HG03558 (cell line): ENCODE measurements around the gene BCKDK.

Experiments used
- ATAC-seq: cut with Tn5 transposase; IDR thresholded peaks from one replicate; pipeline ENCODE4 v1.9.1; 2021; ENCODE audit warnings: moderate number of reproducible peaks; ENCODE audit not compliant: unreplicated experiment; ENCODE audit errors: extremely low read depth

Gene BCKDK

DNA sequence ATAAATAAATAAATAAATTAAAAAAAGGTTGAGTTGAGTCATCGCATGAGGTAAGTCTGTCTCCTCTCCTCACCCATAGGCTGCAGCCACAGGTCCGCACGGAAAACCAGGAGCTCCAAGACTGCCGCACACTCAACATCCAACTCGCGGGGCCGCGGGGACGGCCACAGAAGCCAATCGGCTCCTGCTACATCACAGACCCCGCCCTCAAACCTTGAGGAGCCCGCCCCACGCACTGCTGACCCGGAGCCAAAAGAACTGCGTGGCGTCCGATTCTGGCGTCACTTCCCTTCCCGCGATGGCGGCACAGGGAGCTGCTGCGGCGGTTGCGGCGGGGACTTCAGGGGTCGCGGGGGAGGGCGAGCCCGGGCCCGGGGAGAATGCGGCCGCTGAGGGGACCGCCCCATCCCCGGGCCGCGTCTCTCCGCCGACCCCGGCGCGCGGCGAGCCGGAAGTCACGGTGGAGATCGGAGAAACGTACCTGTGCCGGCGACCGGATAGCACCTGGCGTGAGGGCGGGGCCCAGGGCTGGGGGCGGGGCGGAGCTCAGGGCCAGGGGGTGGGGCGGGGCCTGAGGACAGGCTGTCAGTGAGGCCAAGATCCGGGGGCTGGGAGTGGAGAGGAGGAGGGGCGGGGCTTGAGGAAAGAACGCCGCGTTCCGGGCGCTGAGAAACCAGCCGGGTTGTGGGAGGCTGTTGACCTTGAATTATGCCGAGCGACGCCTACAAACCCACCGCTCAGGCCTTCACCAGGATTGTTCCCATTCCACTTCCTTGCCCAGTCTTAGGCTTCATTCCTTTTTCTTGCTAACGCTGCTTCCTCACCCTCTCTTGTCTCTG, 9.4 kb downstream of the BCKDK start, which contains the start of gene KAT8:
Gene KAT8 (plus strand): TSS at position 281 of the 839 bp plus-strand sequence. CDS start 18 bp downstream, at position 299.
- peak; percentile 55 for ATAC-seq

DNA sequence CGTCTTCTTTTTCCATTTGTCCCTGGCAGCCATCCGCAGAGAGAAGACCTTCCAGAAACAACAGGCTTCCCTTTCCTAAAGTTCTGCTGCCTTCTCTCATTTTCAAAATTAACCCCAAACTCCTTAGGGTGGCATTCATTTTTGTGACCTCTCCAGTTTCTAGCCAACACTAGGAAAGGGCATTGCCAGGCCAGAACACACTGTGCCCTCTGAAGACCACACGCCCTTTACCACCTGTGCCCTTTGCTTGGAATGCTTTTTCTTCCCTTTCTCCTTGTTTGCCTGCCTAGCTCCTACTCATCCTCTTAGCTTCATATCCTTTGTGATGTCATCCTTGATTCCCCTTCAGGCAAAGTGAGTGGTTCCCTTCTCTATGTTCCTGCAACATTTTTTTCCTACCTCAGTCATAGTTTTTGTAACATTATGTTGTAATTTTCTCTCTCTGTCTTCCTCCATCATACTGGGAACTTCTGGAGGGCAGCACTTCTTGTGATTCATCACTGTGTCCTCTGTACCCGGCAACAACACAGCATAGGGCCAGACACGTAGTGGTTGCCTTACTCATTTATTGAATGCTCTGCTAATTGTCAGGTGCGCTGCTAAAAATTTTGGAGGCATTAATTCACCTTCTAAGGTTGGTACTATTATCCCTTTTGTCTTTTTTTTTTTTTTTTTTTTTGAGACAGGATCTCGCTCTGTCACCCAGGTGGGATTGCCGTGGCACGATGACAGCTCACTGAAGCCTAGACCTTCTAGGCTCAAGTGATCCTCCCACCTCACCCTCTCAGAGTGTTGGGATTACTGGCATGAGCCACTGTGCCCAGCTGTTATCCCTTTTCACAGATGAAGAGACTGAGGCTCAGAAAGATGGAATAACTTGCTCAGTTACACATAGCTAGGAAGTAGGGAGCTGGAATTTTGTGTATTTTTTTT, 10.3 kb downstream of the BCKDK start:
- no peak for ATAC-seq

DNA sequence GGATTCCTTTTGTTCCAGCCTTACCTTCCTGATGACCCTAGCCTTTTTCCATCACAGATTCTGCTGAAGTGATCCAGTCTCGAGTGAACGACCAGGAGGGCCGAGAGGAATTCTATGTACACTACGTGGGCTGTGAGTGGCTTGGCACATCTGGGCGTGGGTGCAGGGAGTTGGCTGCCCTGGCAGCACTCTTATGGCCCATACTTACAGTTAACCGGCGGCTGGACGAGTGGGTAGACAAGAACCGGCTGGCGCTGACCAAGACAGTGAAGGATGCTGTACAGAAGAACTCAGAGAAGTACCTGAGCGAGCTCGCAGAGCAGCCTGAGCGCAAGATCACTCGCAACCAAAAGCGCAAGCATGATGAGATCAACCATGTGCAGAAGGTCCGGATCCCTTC, 11.9 kb downstream of the BCKDK start:
- no peak for ATAC-seq

DNA sequence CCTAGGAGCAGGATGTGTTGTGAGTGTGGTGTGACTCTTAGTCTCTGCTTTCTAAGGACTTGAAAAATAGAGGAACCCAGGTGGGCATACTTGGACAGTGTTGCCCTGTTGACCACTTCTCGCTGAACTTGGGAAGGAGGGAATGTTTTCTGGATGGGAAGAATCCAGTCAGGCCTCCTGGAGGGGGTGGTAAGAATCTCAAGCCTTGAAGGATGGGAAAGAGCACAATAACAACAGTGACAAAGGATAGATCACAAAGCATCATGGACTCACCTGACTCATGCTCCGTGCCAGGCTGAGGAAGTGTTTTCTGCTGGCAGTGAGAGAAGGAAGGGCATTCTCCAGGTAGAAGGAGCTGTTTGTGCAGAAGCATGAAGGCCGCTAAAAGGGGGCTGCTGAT, 17.7 kb downstream of the BCKDK start:
- ATAC-seq: no peak

DNA sequence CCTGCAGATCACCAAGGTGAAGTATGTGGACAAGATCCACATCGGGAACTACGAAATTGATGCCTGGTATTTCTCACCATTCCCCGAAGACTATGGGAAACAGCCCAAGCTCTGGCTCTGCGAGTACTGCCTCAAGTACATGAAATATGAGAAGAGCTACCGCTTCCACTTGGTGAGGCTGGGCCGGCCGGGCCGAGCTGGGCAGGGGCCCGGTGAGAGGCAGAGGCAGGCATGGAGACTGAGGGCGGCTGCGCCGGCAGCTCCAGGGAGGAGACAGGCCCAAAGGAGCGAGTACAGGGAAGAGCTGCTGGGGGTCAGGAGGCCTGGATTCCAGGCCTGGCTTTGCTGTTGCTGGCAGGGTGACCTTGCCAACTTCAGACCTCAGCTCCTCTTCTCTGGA, 19.0 kb downstream of the BCKDK start:
- ATAC-seq: no peak

DNA sequence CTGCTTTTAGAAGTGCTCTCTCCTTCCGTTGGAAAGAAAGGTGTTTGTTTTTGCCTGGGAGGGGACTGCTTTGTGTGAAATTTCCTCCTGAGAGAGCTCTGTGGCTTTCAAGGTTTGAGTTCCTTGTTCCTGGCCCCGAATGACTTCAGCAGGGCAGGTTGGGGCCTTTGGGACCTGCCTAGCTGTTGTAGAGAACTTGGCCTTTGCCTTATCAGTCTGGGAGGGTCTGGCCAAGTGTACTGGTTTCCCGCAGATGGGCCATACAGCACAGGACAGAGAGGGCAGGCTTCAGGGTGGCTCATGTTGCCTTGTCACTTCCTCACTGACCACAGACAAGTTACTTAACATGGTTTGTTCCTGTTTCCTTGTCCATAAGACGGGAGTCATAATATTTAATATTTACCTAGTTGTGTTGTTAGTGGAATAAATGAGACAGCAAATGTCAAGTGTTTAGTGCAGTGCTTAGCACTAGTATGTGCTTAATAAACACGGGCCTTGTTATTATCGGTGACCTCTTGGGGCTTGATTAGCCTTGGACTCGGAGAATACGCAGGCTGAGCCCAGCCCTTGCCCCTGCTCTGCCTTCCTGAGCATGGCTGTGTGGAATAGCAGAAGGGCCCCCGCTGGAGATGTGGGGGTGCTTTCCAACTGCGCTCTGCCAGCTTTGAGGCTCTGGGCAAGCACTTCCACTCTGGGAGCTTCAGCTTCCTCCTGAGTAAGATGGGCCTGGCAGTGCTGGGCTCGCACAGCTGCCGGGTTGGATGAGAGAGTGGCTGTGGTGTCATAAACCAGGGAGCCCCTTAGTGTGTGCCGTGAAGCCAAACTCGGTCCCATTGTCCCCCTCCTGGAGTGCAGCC, 20.8 kb downstream of the BCKDK start:
- no peak for ATAC-seq

DNA sequence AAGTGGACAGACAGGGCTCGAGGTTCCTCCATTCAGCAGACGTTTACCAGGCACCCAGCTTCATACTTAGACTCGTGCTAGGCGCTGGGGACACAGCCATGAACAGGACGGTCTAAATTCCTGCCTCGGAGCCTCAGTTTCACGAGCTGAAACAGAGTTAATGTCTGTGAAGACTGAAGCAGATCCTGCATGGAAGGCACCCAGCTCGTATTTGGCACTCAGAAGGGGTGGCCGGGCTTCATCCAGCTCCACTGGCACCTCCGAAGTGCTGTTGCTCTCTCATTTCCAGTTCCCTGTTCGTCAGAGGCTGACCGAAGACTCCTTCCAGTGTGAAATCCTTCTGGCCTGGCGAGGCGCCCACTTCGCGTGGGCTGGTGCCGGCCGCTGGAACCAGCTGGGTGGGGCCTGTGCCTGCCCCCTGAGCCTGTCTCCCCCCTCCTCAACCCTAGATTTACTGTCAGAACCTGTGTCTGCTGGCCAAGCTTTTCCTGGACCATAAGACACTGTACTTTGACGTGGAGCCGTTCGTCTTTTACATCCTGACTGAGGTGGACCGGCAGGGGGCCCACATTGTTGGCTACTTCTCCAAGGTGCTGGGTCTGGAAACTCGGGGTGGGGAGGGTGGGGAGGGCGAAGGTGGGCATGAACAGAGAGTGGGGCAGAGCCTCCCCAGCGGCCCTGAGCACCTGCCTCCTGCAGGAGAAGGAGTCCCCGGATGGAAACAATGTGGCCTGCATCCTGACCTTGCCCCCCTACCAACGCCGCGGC, 21.6 kb downstream of the BCKDK start:
- no peak for ATAC-seq

DNA sequence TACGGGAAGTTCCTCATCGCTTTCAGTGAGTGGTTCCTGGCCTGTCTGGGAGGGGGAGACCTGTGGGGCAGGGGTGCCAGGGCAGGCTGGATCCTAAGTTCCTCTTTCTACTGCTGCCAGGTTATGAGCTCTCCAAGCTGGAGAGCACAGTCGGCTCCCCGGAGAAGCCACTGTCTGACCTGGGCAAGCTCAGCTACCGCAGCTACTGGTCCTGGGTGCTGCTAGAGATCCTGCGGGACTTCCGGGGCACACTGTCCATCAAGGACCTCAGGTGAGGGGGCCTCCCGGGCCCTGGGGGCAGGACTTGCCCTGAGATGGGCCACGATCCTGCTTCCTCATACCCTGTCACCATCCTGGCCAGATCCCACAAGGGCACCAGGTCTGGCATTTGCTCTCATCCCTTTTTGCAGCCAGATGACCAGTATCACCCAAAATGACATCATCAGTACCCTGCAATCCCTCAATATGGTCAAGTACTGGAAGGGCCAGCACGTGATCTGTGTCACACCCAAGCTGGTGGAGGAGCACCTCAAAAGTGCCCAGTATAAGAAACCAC, 22.2 kb downstream of the BCKDK start:
- no peak for ATAC-seq

DNA sequence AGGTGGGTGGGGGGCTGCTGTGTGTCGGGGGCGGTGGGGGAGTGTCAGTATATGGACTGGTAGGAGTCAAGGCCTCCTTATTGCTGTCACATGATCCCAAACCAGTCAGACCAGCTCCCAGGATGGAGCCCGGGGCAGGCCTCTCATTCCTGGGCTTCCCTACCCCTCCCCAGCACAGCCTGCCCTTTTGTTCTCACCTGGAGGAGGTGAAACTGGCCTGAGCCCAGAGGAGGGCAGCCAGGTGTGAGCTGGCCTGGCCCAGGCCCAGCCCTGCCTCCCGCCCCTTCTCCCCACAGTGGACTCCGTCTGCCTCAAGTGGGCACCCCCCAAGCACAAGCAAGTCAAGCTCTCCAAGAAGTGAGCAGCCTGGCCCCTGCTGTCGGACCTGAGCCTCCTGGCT, 22.7 kb downstream of the BCKDK start:
- ATAC-seq: no peak

DNA sequence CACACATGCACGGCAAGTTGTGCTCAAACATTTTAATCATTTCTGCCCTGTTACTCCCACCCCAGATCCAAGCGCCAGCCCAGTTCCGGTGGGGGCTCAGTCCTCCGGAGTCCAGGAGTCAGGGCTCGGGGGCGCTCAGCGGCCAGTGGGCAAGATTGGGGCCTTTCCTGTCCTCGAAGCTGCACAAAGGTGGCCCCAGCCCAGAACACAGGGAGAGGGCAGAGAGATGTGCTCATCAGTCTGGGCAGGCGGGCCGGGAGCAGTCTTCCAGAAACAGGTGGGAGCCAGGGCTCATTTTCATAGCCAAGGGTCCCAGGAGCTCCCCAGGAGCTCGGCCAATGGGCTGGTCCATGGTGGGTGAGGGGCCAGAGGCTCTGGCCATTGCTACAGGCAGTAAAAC, 23.2 kb downstream of the BCKDK start:
- ATAC-seq: no peak

DNA sequence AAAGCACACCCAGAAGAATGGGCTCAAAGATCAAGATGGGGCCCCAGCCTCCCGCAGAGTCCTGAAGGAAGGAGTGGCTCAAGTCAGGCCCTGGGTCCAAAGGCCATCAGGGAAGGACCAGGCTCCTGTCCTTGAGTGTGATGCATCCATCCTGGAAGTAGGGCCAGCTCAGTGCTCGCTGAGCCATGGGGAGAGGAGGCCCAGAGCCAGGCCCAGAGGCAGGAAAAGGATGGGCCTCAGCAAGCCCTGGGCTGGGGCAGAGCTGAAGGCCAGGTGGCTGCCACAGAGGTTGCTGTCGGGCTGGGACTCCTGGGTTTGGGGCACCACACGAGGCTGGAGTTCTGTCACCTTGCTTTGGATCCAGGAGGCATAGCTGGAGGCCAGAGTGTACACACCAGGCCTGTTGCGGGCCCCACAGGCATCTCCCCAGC, 23.7 kb downstream of the BCKDK start:
- no peak for ATAC-seq

DNA sequence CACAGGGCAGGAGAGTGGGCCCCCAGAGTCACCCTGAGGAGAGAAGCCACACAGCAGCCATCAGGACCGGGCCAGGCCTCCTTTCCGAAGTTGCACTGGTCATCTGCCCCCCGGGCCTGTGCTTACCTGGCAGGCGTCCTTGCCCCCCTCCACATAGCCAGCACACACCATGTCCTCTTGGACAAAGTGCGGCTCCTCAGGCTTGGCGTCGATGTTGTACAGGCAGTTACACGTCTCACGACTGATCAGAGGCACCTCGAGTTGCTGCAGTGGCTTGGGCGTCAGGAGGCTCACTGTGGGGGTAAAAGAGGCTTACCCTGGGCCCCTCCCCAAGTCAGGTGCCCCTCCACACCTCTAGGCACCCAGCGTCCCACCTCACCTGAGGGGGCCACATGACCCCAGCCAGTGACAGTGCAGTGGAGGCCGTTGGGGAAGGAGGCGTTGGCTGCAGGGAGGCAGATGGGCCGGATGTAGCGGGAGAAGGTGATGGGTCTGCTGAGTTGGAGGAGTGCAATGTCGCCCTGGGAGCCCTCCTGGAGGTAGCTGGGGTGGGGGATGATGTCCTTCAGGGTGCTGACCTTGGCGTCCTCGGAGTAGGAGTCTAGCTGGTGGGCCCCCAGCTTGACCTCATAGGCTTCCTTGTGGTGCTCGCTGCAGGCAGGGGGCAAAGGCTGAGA, 24.3 kb downstream of the BCKDK start:
- ATAC-seq: no peak

DNA sequence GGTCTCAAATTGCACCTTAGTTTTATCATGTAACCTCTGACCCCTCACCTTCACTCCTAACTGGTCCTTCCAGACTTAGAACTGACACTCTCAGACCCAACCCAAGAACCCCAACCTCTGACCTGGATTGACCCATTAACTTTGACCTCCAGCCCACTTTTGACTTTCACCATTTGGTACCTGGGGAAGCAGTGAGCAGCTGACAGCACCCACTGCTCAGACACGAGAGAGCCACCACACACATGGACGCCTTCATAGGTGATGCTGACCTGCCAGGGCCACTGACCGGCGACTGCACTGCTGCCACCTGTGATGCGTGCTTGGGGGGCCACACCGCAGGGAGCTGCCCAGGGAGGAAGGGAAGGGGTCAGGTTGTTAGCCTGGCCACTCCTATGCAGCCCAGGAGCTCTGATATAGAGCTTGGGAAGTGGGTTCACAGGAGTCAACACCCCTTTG, 24.9 kb downstream of the BCKDK start:
- no peak for ATAC-seq

DNA sequence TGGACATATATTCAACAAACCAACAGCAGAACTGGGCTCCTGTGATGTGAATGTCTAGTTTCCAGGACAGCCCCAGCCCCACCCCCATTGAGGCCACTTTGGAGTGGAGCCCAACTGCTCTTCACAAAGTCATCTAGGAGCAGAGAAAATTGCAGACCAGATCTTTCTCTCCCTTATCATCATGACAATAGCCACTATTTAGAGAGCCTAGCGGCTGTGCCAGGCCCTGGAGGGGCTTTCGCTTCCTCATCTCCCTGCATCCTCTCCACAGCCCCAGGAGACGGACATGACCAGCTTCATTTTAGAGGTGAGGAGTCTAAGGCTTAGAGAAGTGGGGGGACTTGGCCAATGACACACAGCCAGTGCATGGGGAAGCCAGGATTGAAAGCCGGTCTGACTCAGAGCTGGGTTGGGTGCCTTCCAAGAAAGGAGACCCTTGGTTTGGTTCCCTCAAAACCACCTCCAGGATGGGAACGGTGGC, 25.9 kb downstream of the BCKDK start:
- ATAC-seq: no peak

DNA sequence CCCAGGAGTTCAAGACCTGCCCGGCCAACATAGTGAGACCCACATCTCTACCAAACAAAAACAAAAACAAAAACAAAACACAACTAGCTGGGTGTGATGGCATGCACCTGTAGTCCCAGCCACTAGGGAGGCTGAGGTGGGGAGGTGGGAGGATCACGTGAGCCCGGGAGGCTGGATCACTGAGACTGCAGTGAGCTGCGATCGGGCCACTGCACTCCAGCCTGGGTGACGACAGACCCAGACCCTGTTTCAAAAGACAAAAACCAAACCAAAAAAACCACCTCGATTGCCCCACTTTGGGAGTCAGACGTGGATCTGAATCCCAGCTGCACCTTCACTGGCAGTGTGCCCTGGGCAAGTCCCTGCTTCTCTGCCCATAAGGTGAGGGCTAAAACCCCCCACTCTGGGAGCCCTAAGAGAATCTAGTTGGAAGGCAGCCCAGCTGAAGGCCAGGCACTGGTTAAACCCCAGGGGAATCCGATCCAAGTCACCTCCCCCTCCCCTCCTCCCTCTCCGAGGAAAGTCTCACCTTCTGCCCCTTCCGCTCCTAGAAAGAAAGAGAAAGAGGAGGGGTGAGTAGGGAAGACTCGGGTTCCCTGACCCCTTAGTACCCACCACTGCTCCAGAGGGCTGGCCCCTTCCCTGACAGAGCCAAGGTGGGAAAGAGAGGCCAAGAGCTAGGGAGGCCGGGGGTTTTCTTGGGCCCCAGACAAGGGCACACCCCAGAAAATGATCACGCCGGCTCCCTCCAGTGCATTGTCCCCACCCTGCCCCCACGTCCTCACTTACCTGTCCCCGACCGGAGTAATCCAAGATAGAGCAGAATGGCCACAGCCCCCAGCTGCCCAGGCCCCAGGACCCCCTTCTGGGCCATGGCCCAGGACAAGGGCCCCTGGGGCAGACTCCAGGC, 26.7 kb downstream of the BCKDK start:
- ATAC-seq: no peak

DNA sequence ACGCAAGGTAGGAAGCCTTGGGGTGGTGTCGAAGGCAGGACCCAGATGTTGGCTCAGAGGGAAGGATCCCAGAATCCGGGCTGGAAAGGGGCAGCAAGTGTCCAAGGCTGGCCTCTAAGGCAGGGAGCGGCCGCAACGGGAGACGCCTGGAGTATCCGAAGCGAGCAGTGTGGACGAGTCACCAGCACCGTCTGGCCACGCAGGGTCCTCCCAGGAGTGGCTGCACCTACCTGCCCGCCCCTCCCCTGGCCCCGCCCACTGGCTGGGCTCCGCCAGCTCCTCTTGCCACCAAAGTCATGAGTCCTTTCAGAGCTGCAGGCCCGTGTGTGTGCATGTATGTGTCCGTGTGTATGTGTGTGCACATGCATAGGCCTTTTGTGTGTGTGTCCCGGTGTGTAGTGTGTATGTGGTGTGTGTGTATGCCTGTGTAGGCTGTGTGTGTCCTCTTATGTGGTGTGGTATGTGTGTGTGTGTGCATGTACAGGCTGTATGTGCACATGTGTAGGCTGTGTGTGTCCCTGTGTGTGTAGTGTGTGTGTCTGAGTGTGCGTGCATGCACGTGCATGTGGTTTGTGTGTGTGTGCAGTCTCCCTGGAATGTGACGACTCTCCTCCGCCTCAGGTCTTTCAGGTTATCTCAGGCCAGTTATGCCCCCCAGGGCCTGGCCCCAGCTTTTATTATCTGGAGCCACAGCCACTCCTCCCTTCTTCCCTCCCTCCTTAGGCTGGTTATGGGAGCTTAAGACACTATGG, 27.5 kb downstream of the BCKDK start, which contains the start of gene PRSS8:
Gene PRSS8 (minus strand): TSS at position 193 of the 752 bp plus-strand sequence. CDS start 229 bp downstream, outside the sequence.
- no peak for ATAC-seq

DNA sequence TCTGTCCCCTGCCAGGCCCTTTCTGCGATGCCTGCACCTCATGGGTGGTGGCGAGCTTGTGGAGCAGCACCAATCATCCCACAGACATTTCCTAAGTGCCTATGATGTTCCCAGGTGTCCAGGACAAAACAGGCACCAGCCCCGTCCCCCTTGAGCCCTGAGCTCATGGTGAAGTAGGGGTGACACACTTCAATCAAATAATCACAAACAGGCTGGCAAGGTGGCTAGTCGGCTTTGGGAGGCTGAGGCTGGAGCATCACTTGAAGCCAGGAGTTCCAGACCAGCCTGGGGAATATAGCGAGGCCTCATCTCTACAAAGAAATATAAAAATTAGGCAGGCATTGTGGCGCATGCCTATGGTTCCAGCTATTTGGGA, 28.1 kb downstream of the BCKDK start:
- no peak for ATAC-seq
